ENCODE measurements around the gene COA5.

Gene COA5

DNA sequence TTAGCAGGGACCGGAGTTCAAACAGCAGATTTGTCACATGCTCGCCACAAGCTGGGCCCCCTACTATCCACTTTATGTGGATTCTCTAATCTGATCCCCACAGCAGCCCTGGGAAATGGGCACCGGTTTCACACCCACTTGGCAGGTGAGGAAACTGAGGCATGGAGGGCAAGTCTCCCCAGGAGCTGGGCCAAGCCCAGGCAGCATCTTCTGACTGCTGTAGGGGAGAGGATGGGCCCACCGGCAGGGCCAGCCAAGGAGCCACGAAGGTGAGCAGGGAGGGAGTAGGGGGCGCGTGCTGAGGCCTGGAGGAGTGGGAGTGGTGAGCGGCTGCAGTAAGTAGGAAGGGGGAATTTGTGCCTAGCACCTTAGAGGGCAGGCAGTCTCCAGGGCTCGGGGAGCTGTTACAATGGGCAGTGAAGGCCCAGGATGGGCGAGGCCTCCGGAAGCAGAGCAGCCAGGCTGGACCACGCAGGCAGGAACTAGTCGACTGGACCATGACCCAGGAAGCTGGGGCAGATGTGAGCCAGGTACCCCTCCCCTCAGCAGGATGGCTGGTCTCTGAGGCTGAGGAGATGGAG lies 37.1 kb downstream of the COA5 start:
- no peak for DNase-seq

DNA sequence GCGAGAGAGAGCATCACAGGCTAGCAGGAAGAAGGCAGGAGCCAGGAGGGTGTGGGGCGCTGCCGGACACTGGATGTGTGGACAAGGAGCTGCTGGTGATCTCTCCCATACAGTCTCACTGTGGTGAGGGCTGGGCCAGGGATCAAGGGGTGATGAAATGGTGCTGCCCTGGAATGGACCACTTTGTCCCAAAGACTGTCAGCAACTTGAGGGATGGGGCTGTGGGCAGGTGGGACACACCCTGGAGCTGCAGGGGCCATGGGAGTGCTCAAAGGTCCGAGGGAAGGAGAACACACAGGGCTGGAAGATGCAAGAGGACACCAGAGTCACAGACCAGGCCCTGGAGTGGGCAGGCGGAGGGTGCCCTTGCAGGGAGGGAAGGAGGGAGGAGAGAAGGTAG lies 38.0 kb downstream of the COA5 start:
- DNase-seq, result no peak

DNA sequence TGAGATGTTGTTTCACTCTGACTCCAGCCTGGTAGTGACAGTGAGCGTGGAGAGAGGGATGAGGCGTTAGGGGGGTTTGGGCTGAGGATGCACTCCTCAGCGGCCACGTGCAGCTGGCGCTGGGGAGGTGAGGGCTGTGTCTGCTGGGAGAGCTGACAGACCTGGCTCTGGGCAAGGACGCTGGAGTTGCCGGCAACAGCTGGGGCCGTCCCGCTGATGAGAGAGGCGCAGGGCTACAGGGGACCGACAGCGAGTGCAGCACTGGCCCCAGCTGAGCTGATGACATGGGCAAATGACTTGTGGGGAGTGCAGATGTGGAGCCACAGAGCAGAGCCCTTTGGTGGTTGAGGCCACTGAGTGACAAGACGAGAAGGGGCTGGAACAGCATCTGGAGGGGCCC lies 38.4 kb downstream of the COA5 start:
- no peak for DNase-seq

DNA sequence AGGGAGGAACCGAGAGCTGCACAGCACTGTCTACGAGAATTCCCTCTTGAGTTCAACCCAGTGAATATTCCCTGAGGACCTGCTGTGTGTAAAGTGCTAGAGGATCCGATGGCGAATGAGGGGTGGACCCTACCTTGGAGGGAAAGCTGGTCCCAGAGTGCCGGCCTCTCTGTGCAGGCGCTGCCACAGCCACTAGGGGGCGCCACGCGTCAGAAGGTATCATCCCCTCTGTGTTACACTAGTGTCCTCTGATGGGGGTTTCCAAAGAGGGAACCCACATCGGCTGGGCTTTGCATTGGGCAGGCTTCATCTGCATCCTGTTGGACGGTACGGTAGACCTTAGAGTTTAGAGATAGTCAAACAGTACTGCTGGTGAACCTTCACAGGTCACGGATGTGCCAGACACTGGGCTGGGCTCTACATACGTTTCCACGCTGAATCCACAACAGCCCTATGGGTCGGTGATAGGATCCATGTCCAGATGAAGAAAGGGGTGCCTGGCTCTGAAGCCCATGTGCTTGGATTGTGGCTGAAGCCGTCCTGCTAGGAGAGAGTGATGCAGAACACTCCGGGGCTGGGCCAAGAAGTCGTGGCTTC lies 39.0 kb downstream of the COA5 start:
- peak; percentile 72 for DNase-seq

DNA sequence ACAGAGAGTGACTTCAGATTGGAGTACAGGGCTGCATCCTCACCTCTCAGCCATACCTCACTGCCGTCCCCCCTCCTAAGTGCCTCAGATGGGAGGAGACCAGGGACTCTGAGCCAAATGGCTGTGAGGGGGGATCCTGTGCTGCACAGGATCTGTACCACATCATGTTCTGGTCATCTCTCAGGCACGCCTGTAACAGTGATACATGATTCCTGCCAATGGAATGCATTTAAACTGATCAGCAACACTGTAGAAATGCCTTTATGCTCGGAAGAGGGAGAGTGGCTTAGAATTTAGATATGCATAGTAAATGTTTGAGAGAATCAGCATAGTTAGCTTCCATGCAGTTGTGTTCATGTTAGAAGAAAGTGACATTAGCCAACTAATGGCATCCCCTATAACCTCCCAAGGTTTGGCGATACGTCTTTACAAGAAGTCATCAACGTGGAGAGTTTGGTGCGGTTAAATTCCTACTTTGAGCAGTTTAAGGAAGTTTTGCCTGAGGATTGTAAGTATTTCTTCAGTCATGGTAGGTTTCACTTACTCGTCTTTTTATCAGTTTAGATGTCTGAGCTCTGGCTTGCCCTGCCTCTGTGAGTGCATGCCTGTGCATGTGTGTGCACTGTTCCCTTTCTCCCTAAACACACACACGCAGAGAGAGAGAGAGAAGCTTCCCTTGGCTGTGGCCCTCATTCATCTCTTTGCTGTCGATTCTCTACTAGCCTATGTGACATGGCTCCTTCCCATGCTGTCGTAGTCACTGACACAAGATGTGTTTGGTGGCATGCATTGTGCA lies 40.0 kb downstream of the COA5 start:
- no peak for DNase-seq

DNA sequence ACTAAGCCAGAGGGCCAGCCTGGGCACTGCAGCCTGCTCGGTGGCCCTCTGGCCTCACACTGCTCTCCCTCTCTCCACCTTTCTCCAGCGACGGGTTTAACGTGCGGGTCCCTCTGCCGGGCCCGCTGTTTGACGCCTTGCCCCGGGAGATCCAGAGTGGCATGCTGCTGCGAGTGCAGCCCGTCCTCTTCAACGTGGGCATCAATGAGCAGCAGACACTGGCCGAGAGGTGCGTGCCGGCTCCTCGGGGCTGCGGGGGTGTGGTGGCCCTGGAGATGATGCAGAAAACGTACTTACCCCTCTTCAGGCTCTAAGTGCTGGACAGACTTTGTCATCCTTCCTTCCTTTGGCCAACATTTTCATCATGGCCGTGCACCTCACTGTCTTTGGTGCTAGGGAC lies 42.4 kb downstream of the COA5 start:
- no peak for DNase-seq

DNA sequence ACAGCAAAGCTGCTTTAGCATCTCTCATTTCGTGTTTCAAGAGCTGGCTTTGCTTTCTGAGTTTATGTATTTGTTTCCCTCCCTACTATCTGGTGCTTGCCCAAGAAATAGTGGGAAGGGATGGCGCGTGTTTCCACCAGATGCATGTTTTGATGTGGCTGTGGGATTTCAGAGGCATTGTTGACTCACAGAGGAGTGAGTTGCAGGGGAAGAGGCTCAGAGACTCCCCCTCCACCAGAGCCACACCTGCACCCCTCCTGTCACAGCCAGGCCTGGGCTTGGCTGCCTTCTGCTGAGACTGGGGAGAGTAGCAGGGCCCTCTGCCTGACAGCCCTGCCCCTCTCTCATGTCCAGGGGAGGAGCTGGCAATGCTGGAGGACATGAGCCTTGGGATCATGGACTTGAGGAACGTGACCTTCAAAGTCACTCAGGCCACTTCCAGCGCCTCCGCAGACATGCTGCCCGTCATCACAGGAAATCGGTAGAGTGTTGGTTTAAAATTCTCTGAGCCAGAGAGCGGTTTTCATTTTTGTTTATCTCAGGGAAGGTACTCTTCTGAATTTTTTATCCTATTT lies 42.9 kb downstream of the COA5 start:
- DNase-seq, result no peak

DNA sequence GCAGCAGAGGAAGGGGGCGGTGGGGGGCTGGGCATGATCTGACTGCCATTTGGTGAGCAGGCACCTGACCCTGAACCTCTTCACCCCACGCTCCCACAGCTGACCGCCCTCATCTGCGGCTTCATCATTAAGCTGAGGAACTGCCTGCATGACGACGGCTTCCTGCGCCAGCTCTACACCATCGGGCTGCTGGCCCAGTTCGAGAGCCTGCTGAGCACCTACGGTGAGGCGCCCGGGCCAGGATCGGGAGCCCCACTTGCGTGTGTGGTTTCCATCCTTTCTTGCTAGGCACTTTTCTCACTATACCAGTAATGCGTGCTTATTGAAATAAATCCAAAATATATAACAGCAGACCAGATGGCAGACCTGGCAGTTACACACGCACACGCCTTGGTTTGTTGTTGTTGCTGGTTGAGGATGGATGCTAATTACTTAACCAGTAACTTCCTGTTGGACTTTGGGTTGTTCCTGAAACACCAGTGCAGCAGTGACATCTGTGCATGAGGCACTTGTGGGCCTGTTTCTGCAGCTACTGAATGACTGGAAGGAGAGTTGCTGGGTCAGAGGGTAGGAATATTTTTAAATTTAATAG lies 43.7 kb downstream of the COA5 start:
- DNase-seq, result no peak

DNA sequence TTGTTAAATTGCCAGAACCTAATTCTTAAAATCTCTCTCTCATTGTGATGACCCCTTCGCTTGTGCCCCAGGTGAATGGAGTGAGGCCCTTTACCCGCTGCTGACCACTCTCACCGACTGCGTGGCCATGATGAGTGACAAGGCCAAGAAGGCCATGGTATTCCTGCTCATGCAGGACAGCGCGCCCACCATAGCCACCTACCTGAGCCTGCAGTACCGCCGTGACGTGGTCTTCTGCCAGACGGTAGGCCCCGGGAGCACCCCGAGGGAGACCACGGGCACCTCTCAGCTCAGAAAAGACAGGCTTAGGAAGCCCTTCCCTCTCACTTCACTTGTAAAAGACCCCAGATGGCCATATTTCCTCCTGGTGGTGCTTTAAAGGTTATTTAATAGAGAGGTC lies 44.9 kb downstream of the COA5 start:
- no peak for DNase-seq

DNA sequence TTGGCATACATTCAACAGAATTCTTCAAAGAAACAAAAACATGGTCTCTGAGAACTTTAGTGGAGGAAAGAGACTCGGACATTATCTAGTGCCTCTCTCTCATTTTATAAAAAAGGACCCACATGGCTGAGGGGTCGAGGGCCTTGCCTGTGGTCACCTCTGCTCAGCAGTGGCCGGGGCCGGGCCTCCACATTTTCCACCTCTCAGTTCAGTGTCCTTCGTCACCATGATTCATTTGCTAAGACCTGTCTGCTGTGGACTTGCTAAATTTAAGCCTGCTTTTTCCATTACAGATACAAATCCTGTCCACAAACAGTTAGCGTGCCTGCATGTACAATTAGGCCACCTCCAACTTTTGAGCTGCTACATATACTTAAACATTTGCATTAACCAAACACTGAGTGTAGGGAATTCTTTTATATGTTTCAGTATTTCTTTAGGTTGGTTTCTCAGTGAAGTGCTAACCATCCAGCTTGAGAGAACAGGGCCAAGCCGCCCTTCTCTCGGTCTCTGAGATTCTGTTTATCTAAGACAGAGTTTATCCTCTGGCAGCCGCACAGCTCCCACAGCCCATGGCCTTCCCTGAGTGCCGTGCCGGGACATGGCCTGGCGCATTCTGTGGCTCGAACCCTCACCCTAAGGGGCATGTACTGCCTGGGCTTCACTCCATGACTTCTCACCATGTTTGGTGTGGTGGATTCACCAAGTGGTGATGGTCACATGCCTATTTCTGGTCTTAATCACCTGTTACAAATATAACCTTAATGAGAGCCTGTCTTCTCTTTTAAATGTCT lies 46.2 kb downstream of the COA5 start:
- no peak for DNase-seq

DNA sequence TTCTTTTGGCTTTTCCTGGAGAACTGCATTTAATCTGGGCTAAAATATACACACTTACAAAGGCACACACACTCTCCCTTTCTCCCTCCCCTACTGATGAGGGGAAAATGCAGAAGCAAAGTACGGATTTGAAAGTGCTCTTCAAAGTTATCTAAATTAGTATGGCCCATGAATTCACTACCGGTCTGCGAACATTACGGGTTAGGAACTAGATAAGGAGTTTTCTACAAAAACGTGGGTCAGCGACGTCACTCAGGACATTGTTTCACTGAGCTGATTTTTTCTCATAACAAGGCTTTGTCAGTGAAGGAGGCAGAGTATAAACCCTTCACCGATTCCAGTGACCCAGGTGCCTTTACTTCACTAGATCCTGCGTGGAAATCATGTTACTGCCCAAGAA lies 47.3 kb downstream of the COA5 start:
- no peak for DNase-seq

DNA sequence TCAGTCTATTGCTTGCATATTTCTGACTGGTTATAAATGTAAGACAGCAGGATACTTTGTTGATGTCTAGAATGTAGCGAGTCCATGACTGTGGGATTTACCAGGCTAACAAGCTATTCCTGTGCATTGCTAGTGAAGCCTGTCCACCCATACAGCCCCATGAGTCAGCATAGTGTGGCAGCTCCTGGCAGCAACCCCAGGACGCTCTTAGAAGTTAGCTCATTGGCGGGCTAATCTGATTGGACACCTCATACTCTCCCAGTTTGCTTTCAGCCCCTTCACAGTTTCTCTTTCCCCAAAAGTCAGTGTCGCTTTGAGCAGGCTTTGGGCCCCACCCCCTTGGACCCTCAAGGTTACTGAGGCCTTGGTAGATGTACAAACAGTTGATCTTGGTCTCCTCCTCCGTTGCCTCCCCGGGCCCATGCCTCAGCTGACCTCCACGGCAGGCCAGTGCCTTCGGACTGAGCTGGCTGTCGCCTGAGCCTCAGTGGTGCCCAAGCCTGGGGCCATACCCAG lies 48.0 kb downstream of the COA5 start:
- peak; percentile 94 for DNase-seq

DNA sequence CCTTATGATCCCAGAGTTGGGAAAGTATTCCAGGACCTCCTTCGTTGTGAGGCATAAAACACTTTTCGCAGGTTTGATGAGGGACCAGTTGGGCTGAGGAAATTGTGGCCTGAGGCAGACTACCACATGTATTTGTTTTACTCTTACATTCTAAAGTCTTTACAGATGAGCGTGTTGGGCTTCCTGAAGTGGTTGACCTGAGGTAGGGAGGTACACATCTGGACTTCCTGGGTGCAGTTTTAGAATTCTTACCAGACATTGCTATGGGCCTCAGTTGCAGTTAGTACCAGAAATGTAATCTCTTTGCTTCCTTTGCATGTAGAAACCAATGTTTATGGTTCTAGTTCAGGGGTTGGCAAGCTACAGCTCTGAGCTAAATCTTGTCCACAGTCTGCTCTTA lies 48.7 kb downstream of the COA5 start:
- DNase-seq, result no peak

DNA sequence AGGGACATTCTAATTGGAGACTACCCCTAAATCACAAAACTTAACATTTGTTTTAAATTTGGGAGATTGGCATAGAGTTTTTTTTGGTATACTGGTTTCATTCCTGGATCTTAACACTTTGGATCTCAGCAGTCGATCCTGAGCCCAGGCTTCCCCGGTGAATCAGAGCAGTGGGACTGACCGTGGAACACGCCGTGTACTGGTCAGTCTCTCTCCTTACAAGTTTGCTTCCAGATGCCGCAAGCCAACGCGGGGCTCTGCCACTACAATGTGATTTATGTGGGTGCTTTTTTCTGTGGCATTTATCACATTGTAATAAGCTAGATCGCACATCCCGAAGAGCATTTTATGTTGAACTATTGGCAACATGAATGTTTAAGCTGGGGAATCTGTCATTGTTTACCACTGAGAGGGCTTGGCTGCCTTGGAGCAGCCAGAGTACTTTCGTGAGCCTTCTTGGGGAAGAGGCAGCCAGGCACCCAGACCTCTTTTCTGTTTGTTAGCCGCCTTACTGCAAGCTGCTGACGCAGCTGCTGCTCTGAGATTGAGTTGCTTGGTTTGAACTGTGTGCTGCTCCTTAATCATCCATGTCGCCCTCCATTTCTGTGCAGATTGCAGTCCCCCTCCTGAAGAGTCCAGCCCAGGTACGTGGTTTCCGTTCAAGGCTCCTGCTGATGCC lies 49.3 kb downstream of the COA5 start:
- no peak for DNase-seq

DNA sequence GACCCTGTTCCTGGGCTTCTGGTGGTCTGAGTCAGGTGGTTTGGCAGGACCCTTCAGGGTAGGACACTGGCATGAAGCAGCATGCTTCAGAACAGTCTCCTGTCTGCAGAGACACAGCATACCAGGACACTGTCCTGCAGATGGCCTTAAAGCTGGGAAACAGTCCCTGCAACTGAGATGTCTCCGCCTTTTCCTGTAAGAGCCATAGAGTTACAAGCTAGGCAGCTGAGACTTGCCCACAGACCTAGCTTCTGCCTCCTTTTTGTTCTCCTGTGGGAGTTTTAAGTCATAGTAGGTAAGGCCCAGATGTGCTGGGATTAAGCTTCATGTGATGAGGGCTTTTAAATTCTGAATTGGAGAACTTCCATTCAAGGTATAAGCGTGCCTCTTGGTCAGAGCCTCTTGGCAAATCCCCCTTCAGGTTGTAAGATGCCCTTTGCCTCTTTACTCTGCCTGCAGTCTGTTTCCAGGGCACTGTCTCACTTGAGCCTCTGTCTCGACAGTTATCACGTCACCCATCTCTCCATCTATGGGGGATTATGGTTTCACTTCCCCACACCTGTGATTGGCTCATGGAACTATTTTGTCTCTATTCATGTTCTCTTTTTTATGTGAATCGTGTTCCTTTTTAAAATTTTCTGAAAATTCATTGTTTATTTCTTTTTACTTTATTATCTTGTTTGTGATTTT lies 51.8 kb downstream of the COA5 start:
- no peak for DNase-seq

DNA sequence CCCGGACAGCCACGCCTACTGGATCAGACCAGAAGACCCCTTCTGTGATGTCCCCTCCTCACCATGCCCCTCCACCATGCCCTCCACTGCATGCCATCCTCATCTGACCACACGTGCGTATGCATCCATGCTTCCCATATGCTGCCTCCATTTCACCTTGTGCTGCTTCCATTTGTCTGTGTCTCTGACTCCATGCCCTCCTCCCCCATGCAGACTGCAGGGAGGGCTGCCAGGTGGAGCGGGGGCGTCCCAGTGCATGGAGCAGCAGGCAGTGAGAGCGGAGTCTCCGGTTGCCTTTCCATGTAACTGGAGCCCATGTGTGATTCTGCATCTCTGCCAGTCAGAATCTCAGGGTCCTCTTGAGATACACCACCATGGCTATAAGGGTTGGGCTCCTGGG lies 52.6 kb downstream of the COA5 start:
- DNase-seq, result no peak

DNA sequence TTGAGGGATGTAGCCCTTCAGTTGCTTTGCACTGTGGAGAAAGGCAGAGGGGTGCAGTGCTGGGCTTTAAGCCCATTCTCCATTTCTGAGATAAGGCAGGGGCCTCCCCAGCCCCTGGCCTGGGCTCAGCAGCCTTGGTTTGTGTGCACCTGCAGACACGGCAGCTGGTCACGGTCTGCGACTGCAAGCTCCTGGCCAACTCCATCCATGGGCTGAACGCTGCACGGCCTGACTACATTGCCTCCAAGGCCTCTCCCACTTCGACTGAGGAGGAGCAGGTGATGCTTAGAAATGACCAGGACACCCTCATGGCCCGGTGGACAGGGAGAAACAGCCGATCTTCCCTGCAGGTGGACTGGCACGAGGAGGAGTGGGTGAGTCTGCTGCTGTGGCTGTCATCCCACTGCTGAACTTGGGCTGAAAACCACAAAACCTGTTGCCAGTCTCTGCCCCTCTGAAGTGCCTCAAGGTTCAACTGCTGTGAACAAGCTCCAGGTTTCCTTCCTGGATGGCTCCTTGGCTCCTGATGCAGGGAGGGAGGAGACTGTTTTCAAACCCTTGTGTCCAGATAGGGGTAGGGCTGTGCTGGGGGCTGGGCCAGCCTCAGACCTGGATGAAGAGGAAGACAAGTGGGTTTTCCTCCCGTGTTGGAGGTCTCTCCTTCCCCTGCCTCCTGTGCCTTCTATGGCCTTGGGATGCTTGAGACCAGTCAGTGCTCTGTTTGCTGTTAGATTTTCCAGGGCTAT lies 54.0 kb downstream of the COA5 start:
- DNase-seq, result no peak

DNA sequence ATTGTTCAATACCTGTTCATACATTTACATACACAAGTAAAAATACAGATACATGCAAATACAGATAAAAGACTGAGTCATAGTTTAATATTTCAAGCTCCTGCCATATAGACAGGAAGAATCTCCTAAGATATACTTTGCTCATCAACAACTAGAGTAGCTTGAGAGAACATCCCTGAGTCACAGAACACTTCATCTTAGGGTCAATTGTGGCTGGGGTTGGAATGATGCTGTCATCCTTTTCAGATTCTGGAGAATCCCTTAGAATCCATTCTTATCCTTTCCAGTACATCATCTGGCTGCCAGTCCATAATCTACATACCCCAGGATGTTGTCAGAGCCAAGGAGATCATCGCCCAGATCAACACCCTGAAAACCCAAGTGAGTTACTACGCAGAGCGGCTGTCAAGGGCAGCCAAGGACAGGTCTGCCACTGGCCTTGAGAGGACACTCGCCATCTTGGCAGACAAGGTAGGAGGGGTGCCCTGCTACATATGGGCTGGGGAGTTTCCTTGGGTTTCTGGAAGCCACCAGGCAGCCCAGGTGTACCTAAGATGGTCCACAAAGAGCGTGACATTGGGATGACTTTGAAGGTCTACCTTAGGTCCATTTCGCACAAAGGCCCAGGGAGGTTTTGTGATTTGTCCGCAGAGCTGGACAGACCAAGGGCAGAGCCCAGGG lies 55.7 kb downstream of the COA5 start:
- DNase-seq, result no peak

DNA sequence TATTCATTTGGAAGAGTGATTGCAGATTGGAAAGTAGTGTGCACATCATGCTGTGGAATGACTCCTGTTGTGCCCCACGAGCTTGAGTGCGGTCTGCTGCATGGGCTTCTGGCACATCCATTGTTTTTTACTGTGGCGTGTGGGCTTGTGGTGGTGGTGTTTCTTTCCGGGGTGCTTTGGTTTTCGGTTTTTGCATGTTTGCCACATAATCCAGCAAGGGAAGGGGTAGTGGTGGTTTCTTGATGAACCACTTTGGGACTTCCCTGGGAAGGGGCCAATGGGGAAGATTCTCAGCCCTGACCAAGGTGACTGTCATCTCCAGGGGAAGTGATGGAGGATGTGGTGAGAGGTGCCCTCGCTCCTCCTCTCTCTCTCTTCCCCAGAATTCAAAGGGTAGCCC lies 57.0 kb downstream of the COA5 start:
- no peak for DNase-seq

DNA sequence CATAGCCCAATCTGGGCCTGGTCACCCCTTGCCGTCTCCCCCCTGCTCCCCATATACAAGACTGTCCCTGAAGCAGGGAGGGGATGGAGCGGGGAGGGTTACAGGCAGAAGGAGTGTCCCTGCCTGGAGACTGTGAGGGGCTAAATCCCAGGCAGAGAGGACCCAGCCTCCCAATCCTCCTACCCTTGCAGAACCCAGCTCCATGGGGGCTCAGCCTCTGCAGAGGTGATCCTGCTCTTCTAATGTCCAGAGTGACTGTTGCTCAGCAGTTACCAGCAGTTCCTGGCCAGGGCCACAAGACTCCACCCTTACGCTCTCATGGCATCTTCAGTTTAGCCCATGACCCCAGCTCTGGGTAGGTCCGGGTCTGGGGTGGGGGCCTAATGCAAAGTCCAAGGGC lies 58.1 kb downstream of the COA5 start:
- no peak for DNase-seq
